ENCODE data around the gene SLIT3. TPM values are rescaled to one million over a fixed set of nuclear protein-coding genes. Genes with fewer than 3 reads are reported as not detected.

SLIT3 gene
- total RNA-seq, 1 experiment from 2014 or later = 0.92 TPM

GRCh38 chr5:169195601-169196000 lies 105.3 kb downstream of the SLIT3 start:
- no peak overlapping the region for H3K14ac ChIP-seq (ENCODE audit: insufficient read depth, low read length)
- Mint-ChIP-seq H3K4me3 (no peak overlapping the region), H3K4me1 (peaks cover 0 to 6% of the 10 kb centered on the region in 2 experiments; a peak in 3 of 4 replicates), H3K27ac (no peak overlapping the region), H3K36me3 (ENCODE audit: insufficient read depth in 1 of 3, low read depth in 3 of 3) (no peaks in the 10 kb centered on the region), H3K9me3 (no peaks in the 10 kb centered on the region), H3K27me3 (ENCODE audit: low read depth) (peaks cover 17% of the 10 kb centered on the region)
- TF ChIP-seq CTCF (conservative IDR thresholded peaks at IDR 0.05) = no peak
- H3K9ac ChIP-seq (ENCODE audit: extremely low read depth, insufficient read length, low read length) = no peak overlapping the region
- H2BK120ac ChIP-seq (ENCODE audit: low read depth, low read length, poor library complexity, severe bottlenecking) = no peak overlapping the region
- WGBS (ENCODE audit: extremely low coverage, insufficient read length, low lambda C conversion rate) = no CpG with 5 or more reads among the region's 8 CpGs
- H2BK12ac ChIP-seq (ENCODE audit: insufficient read length, low read depth, low read length) = no peak overlapping the region
- no peak overlapping the region for H2BK15ac ChIP-seq (ENCODE audit: low read depth, low read length)
- H4K91ac ChIP-seq (ENCODE audit: insufficient read length, low read depth, low read length) = no peak overlapping the region
- no peak overlapping the region for H2BK20ac ChIP-seq (ENCODE audit: low read depth, low read length, poor library complexity, severe bottlenecking)
- no peak overlapping the region for H2AK5ac ChIP-seq (ENCODE audit: insufficient read length, low read length)
- no peak overlapping the region for H2BK5ac ChIP-seq (ENCODE audit: insufficient read length, low read length)
- no peak overlapping the region for H3K56ac ChIP-seq (ENCODE audit: insufficient read length, low read depth, low read length)
- no peaks in the 10 kb centered on the region for H3K23me2 ChIP-seq (ENCODE audit: insufficient read length, low read depth, low read length, poor library complexity, severe bottlenecking)
- H3K27ac ChIP-seq (ENCODE audit: insufficient read length, low read depth, low read length) = no peak overlapping the region
- no peaks in the 10 kb centered on the region for H3K27me3 ChIP-seq (ENCODE audit: insufficient read depth, low read length)
- H3K4me1 ChIP-seq (ENCODE audit: insufficient read depth, low read length) = no peaks in the 10 kb centered on the region
- no peaks in the 10 kb centered on the region for H3K79me2 ChIP-seq (ENCODE audit: insufficient read depth, low read length)
- H3K79me1 ChIP-seq (ENCODE audit: insufficient read depth, low read depth, low read length, poor library complexity, severe bottlenecking) = no peaks in the 10 kb centered on the region
- H3K18ac ChIP-seq (ENCODE audit: insufficient read length, low read depth, low read length) = no peak overlapping the region
- no peak overlapping the region for H3K4ac ChIP-seq (ENCODE audit: low read depth, low read length)
- H3K9me3 ChIP-seq (ENCODE audit: control insufficient read depth, low read depth, low read length) = no peaks in the 10 kb centered on the region
- H2AFZ ChIP-seq (ENCODE audit: low read length) = no peak overlapping the region
- no peak overlapping the region for H3K23ac ChIP-seq (ENCODE audit: insufficient read length, low read depth, low read length)
- H3K4me2 ChIP-seq (ENCODE audit: insufficient read depth, insufficient read length, low read length) = no peak overlapping the region
- no peak overlapping the region for H4K8ac ChIP-seq (replicated peaks; ENCODE audit: insufficient read length, low read depth, low read length)
- H3T11ph ChIP-seq (ENCODE audit: low read length) = no peak overlapping the region
- no peak overlapping the region for H4K5ac ChIP-seq (ENCODE audit: insufficient read length, low read depth, low read length)
- H4K20me1 ChIP-seq (ENCODE audit: control insufficient read depth, insufficient read depth, insufficient read length) = no peaks in the 10 kb centered on the region
- no peak for DNase-seq
